Stomach (tissue), 9 donors: ENCODE measurements around the gene SPAG6. TPM values are rescaled to one million over a fixed set of nuclear protein-coding genes. Genes with fewer than 3 reads are reported as not detected.
A peak's percentile ranks its signal among the peaks of the same experiment; 100 is the strongest.

Experiments used
- DNase-seq, 2 donors: peaks; one replicate each; pipeline versions ENCODE4 v3.0.0 to v3.0.0-alpha.2; 2013 to 2019
- H3K27ac ChIP-seq, 5 donors: fragments of 200-600 bp in 4 of 5; sonication (generic) in 4 of 5; one replicate each; pipeline ENCODE4 v1.5.1; 2013 to 2019; ENCODE audit warnings: mild to moderate bottlenecking in 1 of 5, moderate library complexity in 1 of 5
- H3K27me3 ChIP-seq, 3 donors: fragments of 200-600 bp; sonication (generic); one replicate each; pipeline ENCODE4 v1.5.1; 2017 to 2019; ENCODE audit warnings: mixed run types in 1 of 3
- H3K36me3 ChIP-seq, 4 donors: fragments of 200-600 bp; sonication (generic); 1 replicate in 3 of 4; 2 replicates in 1 of 4; pipeline ENCODE4 v1.5.1; 2016 to 2019
- H3K4me1 ChIP-seq, 4 donors: fragments of 200-600 bp; sonication (generic); one replicate each; pipeline ENCODE4 v1.5.1; 2016 to 2019
- H3K4me3 ChIP-seq, 4 donors: fragments of 200-600 bp; sonication (generic) in 3 of 4; one replicate each; pipeline ENCODE4 v1.5.1; 2016 to 2019; ENCODE audit warnings: mild to moderate bottlenecking in 1 of 4
- H3K9me3 ChIP-seq, 4 donors: fragments of 200-600 bp; sonication (generic); one replicate each; pipeline ENCODE4 v1.5.1; 2016 to 2019
- EP300 ChIP-seq: sonication (generic); formaldehyde crosslinking; IDR thresholded peaks from one replicate; pipeline ENCODE4 v1.6.1; 2017; ENCODE audit warnings: antibody characterized with exemption
- POLR2A ChIP-seq, 4 donors: fragments of 450-650 bp; IDR thresholded peaks; one replicate each; pipeline ENCODE4 v1.6.1; 2016; ENCODE audit warnings: antibody characterized with exemption in 4 of 4, control low read depth in 2 of 4, mild to moderate bottlenecking in 1 of 4, moderate library complexity in 1 of 4
- POLR2AphosphoS5 ChIP-seq, 3 donors: sonication (generic); formaldehyde crosslinking; IDR thresholded peaks; one replicate each; pipeline ENCODE4 v1.6.1; 2016; ENCODE audit warnings: antibody characterized with exemption in 3 of 3
- WGBS, 5 donors: extraction: QIAGEN DNeasy Blood & Tissue Kit in 3 of 5; methylation state at CpG; one replicate each; pipeline versions ENCODE4 v1.1.5 to v1.1.7; 2013 to 2018; 5-methylcytosine and 5-hydroxymethylcytosine counted together
- intact Hi-C: fragments of 100-400 bp; cut with DNase I; formaldehyde crosslinking; loops from one replicate; pipeline ENCODE4 v1.15.1; 2023; ENCODE audit warnings: low total_unique reads
- polyA plus RNA-seq, 3 donors: library from polyadenylated mRNA; stranded (reverse); fragments of 200-250 nt; gene quantifications; one replicate each; pipeline ENCODE4 v1.2.3, GENCODE V29; 2013
- total RNA-seq, 5 donors: library from RNA; depleted of rRNA; stranded (reverse); fragments of >200 nt; gene quantifications; one replicate each; pipeline versions ENCODE4 v1.1.0 to v1.2.3, GENCODE V29; 2014 to 2016
- TF ChIP-seq, protein P1 (sequence below), 7 experiments: fragments of 450-650 bp in 4 of 7; fragments of 200-600 bp in 3 of 7; sonication (generic) in 3 of 7; IDR thresholded peaks; one replicate each; pipeline ENCODE4 v1.5.1; 2016 to 2019; ENCODE audit warnings: antibody characterized with exemption in 7 of 7, control low read depth in 2 of 7, mild to moderate bottlenecking in 1 of 7
- donor health status: healthy with polysubstance abuse.
- donor health status: Bipolar disorder and iron deficiency.
- donor health status: healthy.

The SPAG6 gene
- total and polyA plus RNA-seq, 8 donors: not detected

DNA sequence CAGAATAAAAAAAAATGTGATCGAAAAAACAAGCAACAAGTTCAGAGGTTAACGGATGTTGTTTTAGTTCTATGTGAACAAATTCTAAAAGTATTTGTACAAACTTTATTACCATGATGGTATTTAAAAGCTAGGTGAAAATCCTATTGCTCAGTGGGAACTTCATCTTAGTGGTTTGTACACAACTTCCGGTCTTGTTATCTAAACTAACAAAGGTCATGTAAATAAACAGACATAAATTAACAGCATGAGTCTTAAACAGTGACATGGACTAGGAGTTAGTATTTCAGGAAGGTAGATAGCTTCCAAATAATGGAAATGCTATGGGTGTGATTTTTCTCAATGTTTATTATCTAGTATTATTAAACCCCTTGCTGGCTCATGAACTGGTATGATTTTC, 83.8 kb downstream of the SPAG6 start:
- TF ChIP-seq EP300 (no peak), POLR2A (IDR thresholded peaks at IDR 0.05) (no peak), POLR2AphosphoS5 (IDR thresholded peaks at IDR 0.05) (no peak)
- TF ChIP-seq, protein P1, sequence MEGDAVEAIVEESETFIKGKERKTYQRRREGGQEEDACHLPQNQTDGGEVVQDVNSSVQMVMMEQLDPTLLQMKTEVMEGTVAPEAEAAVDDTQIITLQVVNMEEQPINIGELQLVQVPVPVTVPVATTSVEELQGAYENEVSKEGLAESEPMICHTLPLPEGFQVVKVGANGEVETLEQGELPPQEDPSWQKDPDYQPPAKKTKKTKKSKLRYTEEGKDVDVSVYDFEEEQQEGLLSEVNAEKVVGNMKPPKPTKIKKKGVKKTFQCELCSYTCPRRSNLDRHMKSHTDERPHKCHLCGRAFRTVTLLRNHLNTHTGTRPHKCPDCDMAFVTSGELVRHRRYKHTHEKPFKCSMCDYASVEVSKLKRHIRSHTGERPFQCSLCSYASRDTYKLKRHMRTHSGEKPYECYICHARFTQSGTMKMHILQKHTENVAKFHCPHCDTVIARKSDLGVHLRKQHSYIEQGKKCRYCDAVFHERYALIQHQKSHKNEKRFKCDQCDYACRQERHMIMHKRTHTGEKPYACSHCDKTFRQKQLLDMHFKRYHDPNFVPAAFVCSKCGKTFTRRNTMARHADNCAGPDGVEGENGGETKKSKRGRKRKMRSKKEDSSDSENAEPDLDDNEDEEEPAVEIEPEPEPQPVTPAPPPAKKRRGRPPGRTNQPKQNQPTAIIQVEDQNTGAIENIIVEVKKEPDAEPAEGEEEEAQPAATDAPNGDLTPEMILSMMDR (IDR thresholded peaks at IDR 0.05): no peak
- Histone ChIP-seq H3K9me3 (no peaks in the 10 kb centered on the region), H3K27me3 (no peaks in the 10 kb centered on the region), H3K27ac (no peak overlapping the region), H3K4me3 (no peak overlapping the region), H3K36me3 (no peaks in the 10 kb centered on the region), H3K4me1 (peaks cover 0 to 34% (median 16%) of the 10 kb centered on the region in 4 donors)
- no peak for DNase-seq
- intact Hi-C loops: no loop called here
- WGBS, 5 donors: 56 to 65% (median 61%) methylated on average over 3 of the region's 3 CpGs

DNA sequence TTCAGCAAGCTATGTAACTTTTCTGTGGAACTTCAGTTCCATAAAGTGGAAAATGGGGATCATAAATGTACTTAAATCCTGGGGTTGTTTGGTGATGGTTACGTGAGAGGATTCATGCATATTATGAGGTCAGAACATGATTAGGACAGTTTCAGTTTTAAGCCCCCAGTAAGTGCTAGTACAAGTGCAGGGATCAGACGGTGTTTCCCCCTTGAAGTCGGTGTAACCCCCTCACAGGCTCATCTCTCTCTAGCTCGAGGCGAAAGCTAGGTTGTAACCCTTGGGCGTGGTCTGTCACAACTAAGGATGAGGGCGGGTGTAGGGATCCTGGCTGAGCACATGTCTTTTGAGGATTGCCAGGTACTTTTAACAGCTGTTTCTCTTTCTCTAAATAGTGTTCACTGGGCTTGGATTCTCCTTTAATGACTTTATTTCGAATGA, 84.7 kb downstream of the SPAG6 start:
- WGBS, 5 donors: 63 to 84% (median 72%) methylated on average over 8 of the region's 8 CpGs
- no peak for DNase-seq
- intact Hi-C loops: no loop called here

DNA sequence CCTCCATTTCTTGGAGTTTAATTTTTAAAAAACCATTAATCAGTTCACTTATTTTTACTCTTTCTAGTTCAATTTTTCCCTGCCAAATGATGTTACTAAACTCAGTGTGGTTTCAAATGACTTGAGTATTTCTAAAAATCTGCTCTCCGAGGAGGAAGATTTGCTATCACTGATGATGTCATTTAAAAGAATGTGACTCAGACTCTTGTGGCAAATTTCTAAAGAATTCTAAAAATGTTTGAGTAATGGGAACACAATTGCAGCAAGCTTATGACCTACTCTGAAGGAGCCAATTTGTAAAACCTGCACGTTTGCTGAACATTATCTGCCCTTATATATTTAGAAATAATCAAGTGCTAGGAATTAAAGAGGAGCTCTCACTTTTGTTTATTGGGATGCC, 88.6 kb downstream of the SPAG6 start:
- no peaks in the 10 kb centered on the region for H3K36me3 ChIP-seq
- no peak overlapping the region for H3K4me3 ChIP-seq
- H3K4me1 ChIP-seq: peaks cover 15 to 37% (median 26%) of the 10 kb centered on the region in 4 donors
- WGBS, 5 donors: 25 to 53% (median 41%) methylated on average over 2 of the region's 2 CpGs
- intact Hi-C loops: no loop called here
- TF ChIP-seq POLR2AphosphoS5 (IDR thresholded peaks at IDR 0.05) (no peak), POLR2A (IDR thresholded peaks at IDR 0.05) (no peak), EP300 (no peak)
- TF ChIP-seq, protein P1 (IDR thresholded peaks at IDR 0.05): no peak
- H3K27ac ChIP-seq: no peak overlapping the region
- H3K9me3 ChIP-seq: no peaks in the 10 kb centered on the region
- no peaks in the 10 kb centered on the region for H3K27me3 ChIP-seq
- no peak for DNase-seq

More for the DNA sequence above, 84.7 kb downstream of the SPAG6 start:
- Histone ChIP-seq H3K9me3 (no peaks in the 10 kb centered on the region), H3K27me3 (no peaks in the 10 kb centered on the region), H3K4me3 (no peak overlapping the region), H3K36me3 (no peaks in the 10 kb centered on the region), H3K27ac (no peak overlapping the region), H3K4me1 (peaks cover 0 to 38% (median 19%) of the 10 kb centered on the region in 4 donors)
- TF ChIP-seq, protein P1 (IDR thresholded peaks at IDR 0.05): no peak
- TF ChIP-seq EP300 (no peak), POLR2AphosphoS5 (IDR thresholded peaks at IDR 0.05) (no peak), POLR2A (IDR thresholded peaks at IDR 0.05) (no peak)

DNA sequence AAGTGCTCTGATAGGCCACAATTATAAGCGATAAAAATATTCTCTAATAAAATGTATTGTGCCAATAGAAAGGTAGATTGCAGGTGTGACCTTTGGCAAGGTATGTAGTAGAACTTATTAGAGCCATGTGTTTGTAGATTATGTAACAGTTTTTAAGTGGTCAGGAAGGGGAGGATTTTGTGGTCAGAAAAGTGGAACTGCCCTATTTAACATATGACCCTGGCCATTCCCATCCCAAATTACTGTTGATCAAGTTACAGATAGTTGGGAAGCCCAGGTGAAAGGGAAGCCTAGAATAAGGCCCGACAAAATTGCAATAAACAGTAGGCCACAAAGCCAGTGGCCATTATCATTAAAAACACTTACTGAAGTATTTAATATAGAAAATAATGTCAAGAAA, 89.2 kb downstream of the SPAG6 start:
- Histone ChIP-seq H3K27me3 (no peaks in the 10 kb centered on the region), H3K9me3 (no peaks in the 10 kb centered on the region), H3K4me1 (peaks cover 14 to 35% (median 28%) of the 10 kb centered on the region in 4 donors), H3K4me3 (no peak overlapping the region), H3K36me3 (no peaks in the 10 kb centered on the region), H3K27ac (peak overlapping the region in 1 of 5 donors; percentile 99)
- 57 to 84% (median 67%) methylated on average over 2 of the region's 2 CpGs for WGBS, 5 donors
- DNase-seq: no peak
- intact Hi-C loops: no loop called here
- TF ChIP-seq POLR2A (IDR thresholded peaks at IDR 0.05) (no peak), POLR2AphosphoS5 (IDR thresholded peaks at IDR 0.05) (no peak), EP300 (no peak)
- TF ChIP-seq, protein P1 (IDR thresholded peaks at IDR 0.05): no peak
